ENCODE results near the gene RPL32. TPM values are rescaled to one million over a fixed set of nuclear protein-coding genes. Genes with fewer than 3 reads are reported as not detected.
"Not testable (repeated sequence)": the region's sequence is repeated elsewhere in the genome, so short reads cannot be mapped to it uniquely, and the experiment has no call there.

Gene RPL32
- total RNA-seq, 1 donor from 2014 or later, result 722 TPM

GRCh38 chr3:12793701-12794100 lies 47.7 kb downstream of the RPL32 start:
- intact Hi-C loops (cut with DNase I), result no loop called here
- DNase-seq (ENCODE audit: low spot score), result no peak

- intact Hi-C loops (cut with DNase I), result no loop called here
- DNase-seq (ENCODE audit: low spot score), result no peak
Measured at GRCh38 chr3:12791430-12791829, 49.9 kb downstream of the RPL32 start.

- intact Hi-C loops (cut with DNase I); DNase-seq (ENCODE audit: low spot score): not testable (repeated sequence)
Measured at GRCh38 chr3:12787967-12788690, 53.2 kb downstream of the RPL32 start.

GRCh38 chr3:12787346-12787745 lies 54.0 kb downstream of the RPL32 start:
- DNase-seq (ENCODE audit: low spot score); intact Hi-C loops (cut with DNase I): not testable (repeated sequence)

GRCh38 chr3:12785096-12785495 lies 56.3 kb downstream of the RPL32 start:
- DNase-seq (ENCODE audit: low spot score), result no peak
- intact Hi-C loops (cut with DNase I), result no loop called here

Other genes with a start within 250 kb of the RPL32 start
- gene RAF1, start 177.4 kb downstream of the RPL32 start, total RNA-seq, result 118 TPM
- 0.54 TPM for gene TMEM40, start 82.3 kb downstream of the RPL32 start, total RNA-seq
- gene CAND2, start 44.9 kb downstream of the RPL32 start, total RNA-seq, result 62.6 TPM
- 59.7 TPM for gene IQSEC1, start 231.9 kb upstream of the RPL32 start, total RNA-seq

Data from cardiac septum (tissue), 1 donor.